Adrenal gland (tissue), 12 donors: ENCODE data around the gene CPXM2. TPM values are rescaled to one million over a fixed set of nuclear protein-coding genes. Genes with fewer than 3 reads are reported as not detected.

ENCODE experiments used
- DNase-seq, 7 donors: peaks; one replicate each; pipeline ENCODE4 v3.0.0-alpha.2; 2019 to 2020
- H3K27ac ChIP-seq, 5 donors: fragments of 200-600 bp; sonication (generic) in 4 of 5; 1 replicate in 3 of 5; 2 replicates in 2 of 5; pipeline versions ENCODE4 v1.5.1 to v1.8.0; 2016 to 2020; ENCODE audit warnings: mild to moderate bottlenecking in 1 of 5
- H3K27me3 ChIP-seq: fragments of 200-600 bp; 2 replicates; pipeline ENCODE4 v1.8.0; 2021
- H3K36me3 ChIP-seq, 2 donors: fragments of 200-600 bp; replicated peaks in 1 of 2; 1 replicate in 1 of 2; 2 replicates in 1 of 2; pipeline versions ENCODE4 v1.5.1 to v1.8.0; 2018 to 2022
- H3K4me1 ChIP-seq, 2 donors: fragments of 200-600 bp; replicated peaks in 1 of 2; 1 replicate in 1 of 2; 2 replicates in 1 of 2; pipeline versions ENCODE4 v1.5.1 to v1.8.0; 2018 to 2021
- H3K4me3 ChIP-seq, 4 donors: fragments of 200-600 bp; sonication (generic) in 3 of 4; one replicate each; pipeline ENCODE4 v1.5.1; 2016 to 2018
- H3K9me3 ChIP-seq, 3 donors: fragments of 200-600 bp; sonication (generic) in 1 of 3; replicated peaks in 1 of 3; 1 replicate in 2 of 3; 2 replicates in 1 of 3; pipeline versions ENCODE4 v1.5.1 to v1.8.0; 2016 to 2021
- POLR2A ChIP-seq, 2 donors: fragments of 450-650 bp; IDR thresholded peaks; one replicate each; pipeline ENCODE4 v1.6.1; 2017; ENCODE audit warnings: antibody characterized with exemption in 2 of 2, mild to moderate bottlenecking in 2 of 2, moderate library complexity in 1 of 2
- WGBS, 4 donors: extraction: QIAGEN DNeasy Blood & Tissue Kit in 2 of 4; methylation state at CpG; one replicate each; pipeline versions ENCODE4 v1.1.5 to v1.1.7; 2013 to 2017; 5-methylcytosine and 5-hydroxymethylcytosine counted together
- intact Hi-C, 2 donors: fragments of 100-400 bp; cut with DNase I; formaldehyde crosslinking; loops; one replicate each; pipeline versions ENCODE4 v1.14.1 to v1.15.0; 2022 to 2023
- polyA plus RNA-seq, 3 donors: library from polyadenylated mRNA; stranded (reverse); fragments of 200-250 nt in 2 of 3; fragments of 350-450 nt in 1 of 3; fragmentation: Illumina TruSeq in 1 of 3; extraction: RNeasy Lipid Tissue Mini Kit (QIAGEN cat#74804) in 1 of 3; gene quantifications; one replicate each; pipeline ENCODE4 v1.2.3, GENCODE V29; 2013 to 2014
- total RNA-seq, 9 donors: library from RNA; depleted of rRNA in 4 of 9; stranded (reverse); fragments of >200 nt in 4 of 9; fragments of 120-200 nt in 1 of 9; fragmentation: NEBNext Ultra II Directional in 1 of 9; extraction: Animal tissue kit (Norgen Biotek cat#: 25700) in 1 of 9; gene quantifications; one replicate each; pipeline versions ENCODE4 v1.1.0 to v1.2.4, GENCODE V29; 2013 to 2023
- TF ChIP-seq, protein P1 (sequence below), 6 experiments: fragments of 450-650 bp in 4 of 6; fragments of 200-600 bp in 2 of 6; sonication (generic) in 1 of 6; IDR thresholded peaks; 1 replicate in 5 of 6; 2 replicates in 1 of 6; pipeline versions ENCODE4 v1.5.1 to v1.8.0; 2016 to 2021; ENCODE audit warnings: antibody characterized with exemption in 6 of 6, mild to moderate bottlenecking in 2 of 6, moderate library complexity in 1 of 6
- donor health status: healthy with polysubstance abuse.
- donor health status: Bipolar disorder and iron deficiency.
- donor health status: DM: yes; HTN: yes; CAD: no.
- donor health status: DM: no; HTN: no; CAD: no.
- donor health status: DM: no; HTN: no; CAD: no.
- donor health status: DM: yes; HTN: yes; CAD: no.

CPXM2 gene
- total and polyA plus RNA-seq, 12 donors = 0.17 to 10.8 (median 4.3) TPM

DNA sequence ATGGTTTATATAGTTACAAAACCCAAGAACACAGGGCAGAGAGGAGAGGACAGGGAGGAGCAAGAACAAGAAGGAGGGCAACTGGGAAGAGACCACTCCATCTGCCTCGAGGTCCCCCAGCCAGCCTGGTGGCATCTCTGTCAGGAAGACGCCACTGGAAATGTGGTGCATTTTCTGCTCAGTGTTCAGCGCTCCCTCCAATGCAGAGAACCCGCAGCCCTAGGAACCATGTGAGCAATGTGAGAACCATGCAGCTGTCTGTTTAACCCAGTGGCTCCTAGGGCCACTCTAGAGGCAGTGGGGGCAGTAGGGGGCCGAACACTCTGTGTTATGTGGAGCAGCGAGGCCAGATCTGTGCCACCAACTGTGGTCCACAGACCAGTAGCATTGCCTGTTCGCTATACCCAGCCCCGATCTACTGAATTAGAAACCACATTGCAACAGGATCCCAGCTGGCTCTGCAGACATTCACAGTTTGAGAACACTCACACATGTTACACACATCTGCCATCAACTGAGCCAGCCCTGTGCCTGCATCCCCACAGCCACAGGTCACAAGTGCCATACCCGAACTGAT lies 110.2 kb downstream of the CPXM2 start:
- Histone ChIP-seq H3K27ac (no peak overlapping the region), H3K4me1 (no peaks in the 10 kb centered on the region), H3K27me3 (no peaks in the 10 kb centered on the region), H3K9me3 (no peaks in the 10 kb centered on the region), H3K36me3 (no peaks in the 10 kb centered on the region), H3K4me3 (no peak overlapping the region)
- intact Hi-C loops = no loop called here
- TF ChIP-seq POLR2A (IDR thresholded peaks at IDR 0.05) = no peak
- TF ChIP-seq, protein P1, sequence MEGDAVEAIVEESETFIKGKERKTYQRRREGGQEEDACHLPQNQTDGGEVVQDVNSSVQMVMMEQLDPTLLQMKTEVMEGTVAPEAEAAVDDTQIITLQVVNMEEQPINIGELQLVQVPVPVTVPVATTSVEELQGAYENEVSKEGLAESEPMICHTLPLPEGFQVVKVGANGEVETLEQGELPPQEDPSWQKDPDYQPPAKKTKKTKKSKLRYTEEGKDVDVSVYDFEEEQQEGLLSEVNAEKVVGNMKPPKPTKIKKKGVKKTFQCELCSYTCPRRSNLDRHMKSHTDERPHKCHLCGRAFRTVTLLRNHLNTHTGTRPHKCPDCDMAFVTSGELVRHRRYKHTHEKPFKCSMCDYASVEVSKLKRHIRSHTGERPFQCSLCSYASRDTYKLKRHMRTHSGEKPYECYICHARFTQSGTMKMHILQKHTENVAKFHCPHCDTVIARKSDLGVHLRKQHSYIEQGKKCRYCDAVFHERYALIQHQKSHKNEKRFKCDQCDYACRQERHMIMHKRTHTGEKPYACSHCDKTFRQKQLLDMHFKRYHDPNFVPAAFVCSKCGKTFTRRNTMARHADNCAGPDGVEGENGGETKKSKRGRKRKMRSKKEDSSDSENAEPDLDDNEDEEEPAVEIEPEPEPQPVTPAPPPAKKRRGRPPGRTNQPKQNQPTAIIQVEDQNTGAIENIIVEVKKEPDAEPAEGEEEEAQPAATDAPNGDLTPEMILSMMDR (IDR thresholded peaks at IDR 0.05) = no peak
- peak in 1 of 7 donors; percentile 4 for DNase-seq
- 69 to 78% (median 75%) methylated on average over 5 to 9 of the region's 9 CpGs for WGBS, 4 donors

DNA sequence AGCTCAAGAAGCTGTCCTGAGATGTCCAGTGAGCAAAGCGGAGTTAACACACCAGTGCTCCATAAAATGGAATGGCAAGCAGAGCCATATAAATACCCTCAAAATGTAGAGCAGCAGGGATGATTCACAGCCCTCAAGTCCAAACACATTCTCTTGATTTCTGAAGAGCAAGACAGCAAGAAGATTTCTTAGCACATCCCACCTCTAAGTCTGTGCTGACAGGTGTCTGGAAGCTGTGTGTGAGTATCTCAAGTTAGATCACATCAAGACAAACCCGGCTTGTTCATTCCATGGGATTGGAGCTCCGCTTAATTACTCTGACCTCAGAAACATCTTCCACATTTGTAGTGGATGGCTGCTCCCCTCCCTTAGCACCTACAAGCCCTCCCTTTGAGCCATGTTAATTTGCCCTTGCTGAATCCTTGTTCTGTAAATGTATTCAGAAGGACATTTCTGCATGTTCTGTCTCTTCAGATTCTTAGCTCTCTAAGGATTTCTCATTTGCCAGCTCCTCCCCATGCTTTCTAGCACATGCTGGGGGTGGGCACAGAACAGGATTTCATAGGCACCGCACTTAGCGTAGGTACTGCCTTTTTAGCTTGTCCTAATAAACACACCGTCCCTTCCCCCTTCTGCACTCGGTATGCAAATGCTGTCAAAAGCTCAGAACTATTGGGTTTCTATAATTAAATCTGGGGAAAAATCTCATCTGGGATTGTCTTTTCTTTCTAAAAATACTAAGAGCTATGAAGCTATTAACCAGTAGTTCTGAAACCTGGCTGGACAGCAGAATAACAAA lies 112.7 kb downstream of the CPXM2 start:
- H3K27ac ChIP-seq = no peak overlapping the region
- H3K27me3 ChIP-seq = no peaks in the 10 kb centered on the region
- H3K36me3 ChIP-seq = no peaks in the 10 kb centered on the region
- 48 to 55% (median 52%) methylated on average over 7 of the region's 7 CpGs for WGBS, 4 donors
- no peak for DNase-seq
- H3K4me3 ChIP-seq = no peak overlapping the region
- no peaks in the 10 kb centered on the region for H3K9me3 ChIP-seq
- no peaks in the 10 kb centered on the region for H3K4me1 ChIP-seq
- intact Hi-C loops = no loop called here
- TF ChIP-seq, protein P1 (IDR thresholded peaks at IDR 0.05) = no peak
- no peak for TF ChIP-seq POLR2A (IDR thresholded peaks at IDR 0.05)

DNA sequence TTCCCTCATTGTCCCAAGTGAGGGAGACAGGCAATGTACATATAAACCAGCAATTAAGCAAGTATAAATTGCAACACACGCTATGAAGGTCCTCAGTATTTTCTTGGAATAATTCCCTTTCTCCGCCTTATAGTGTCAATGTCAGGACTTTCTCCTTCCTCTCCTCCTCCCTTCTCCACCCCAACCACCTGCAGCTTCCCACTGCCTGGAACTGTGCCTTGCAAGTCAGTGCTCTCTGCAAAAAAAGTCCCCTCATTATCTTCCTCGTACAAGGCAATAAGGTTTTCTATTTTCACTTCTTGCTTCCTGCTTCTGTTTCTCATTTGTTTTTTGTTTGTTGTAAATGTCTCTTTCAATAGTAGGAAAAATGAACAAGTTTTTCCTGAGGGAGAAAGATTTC lies 113.7 kb downstream of the CPXM2 start:
- Histone ChIP-seq H3K36me3 (no peaks in the 10 kb centered on the region), H3K27ac (no peak overlapping the region), H3K27me3 (no peaks in the 10 kb centered on the region), H3K4me1 (no peaks in the 10 kb centered on the region), H3K9me3 (no peaks in the 10 kb centered on the region), H3K4me3 (no peak overlapping the region)
- TF ChIP-seq, protein P1 (IDR thresholded peaks at IDR 0.05) = no peak
- TF ChIP-seq POLR2A (IDR thresholded peaks at IDR 0.05) = no peak
- intact Hi-C loops = no loop called here
- 56 to 65% (median 59%) methylated on average over 3 of the region's 3 CpGs for WGBS, 4 donors
- no peak for DNase-seq

DNA sequence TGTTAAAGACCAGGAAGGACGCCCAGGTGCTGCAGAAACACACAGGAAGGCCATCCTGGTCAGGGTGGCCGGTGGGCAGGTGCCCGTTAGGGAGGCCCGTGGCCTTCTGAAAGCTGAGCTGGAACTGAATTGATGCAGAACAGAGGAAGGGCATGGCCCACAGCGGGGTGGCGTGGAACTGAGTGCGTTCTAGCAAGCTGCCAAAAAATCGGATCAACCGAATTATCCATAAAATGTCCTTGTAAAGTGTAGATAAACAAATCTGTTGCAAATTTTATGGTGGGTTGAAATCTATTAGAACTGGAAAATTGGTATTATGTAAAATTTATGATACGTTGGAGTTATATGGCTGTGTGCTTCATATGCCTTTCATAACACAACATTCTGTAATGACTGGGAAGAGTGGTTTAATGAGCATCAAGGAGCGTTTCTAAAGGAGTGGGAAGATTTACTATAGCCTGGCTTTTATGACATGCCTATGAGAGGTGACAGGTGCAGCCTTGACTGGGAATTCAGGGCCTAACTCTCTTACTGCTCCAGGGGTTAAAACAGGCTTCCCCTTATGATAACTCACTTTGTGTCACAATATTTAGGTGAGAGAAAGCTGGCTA lies 117.4 kb downstream of the CPXM2 start:
- WGBS, 4 donors = 76 to 86% (median 82%) methylated on average over 11 of the region's 11 CpGs
- no peak for DNase-seq
- Histone ChIP-seq H3K4me1 (no peaks in the 10 kb centered on the region), H3K27me3 (no peaks in the 10 kb centered on the region), H3K4me3 (no peak overlapping the region), H3K9me3 (no peaks in the 10 kb centered on the region), H3K36me3 (no peaks in the 10 kb centered on the region), H3K27ac (no peak overlapping the region)
- TF ChIP-seq, protein P1 (IDR thresholded peaks at IDR 0.05) = no peak
- TF ChIP-seq POLR2A (IDR thresholded peaks at IDR 0.05) = no peak
- intact Hi-C loops = no loop called here
